MM.1S (cell line): ENCODE measurements around the gene STAG1.

Source experiments
- CTCF ChIP-seq: fragments of 300-600 bp; sonication (generic); IDR thresholded peaks from 2 replicates; pipeline ENCODE4 v1.5.1; 2016; ENCODE audit warnings: antibody characterized with exemption, low read length, mixed read lengths
- EZH2 ChIP-seq: fragments of 300-600 bp; sonication (generic); optimal IDR thresholded peaks from 2 replicates; pipeline ENCODE3; 2017; ENCODE audit warnings: low read depth, mild to moderate bottlenecking, antibody characterized with exemption, low read length, mixed read lengths

- TF ChIP-seq CTCF (peak; percentile 13; the same call in 1 of the 2 replicates), EZH2 (no peak)
These were observed 400.3 kb downstream of the STAG1 start for GRCh38 chr3:136351905-136352304.
